ENCODE measurements around the gene CDC42BPA. TPM values are rescaled to one million over a fixed set of nuclear protein-coding genes. Genes with fewer than 3 reads are reported as not detected.

CDC42BPA gene
- total and polyA plus RNA-seq, 2 of the 13 experiments (the other 11 are each of a cell fraction or from before 2014, with no cell fraction given): 6.5 to 16.0 TPM

DNA sequence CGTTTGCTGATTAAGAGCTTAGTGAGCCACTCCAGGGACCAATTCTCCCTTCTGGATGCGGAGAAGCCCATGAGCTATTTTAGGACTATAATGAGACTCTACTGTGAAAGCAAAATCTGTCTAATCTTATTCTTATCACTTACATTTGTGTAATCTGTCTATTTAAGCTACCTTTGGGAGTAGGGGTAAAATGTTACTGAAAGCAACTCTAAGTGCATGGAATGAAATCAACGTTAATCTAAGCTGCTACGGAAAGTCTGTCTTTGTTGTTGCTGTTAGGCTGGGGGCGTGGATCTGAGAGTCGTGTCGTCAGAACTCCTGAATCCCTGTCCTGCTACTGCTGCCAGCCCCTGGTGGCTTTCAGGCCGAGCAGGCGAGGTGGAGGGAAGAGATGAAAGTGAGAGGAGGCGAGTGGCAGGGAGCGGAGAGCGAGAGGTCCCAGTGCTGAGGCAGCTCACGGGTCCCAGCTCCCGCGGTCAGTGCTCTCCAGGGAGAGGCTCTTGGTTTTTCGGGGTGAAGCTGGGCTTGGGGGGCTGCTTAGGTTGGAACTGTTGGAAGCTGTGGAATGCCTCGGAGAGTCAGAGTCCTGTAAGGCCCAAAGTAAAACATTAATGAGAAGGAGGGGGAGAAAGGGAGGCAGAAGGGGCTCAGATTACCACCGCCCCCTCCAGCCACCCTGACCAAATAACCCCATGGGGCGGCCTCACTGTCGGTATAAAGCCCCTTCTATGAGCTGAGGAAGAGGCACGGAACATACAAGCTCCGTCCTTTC lies 324.3 kb downstream of the CDC42BPA start (continued):
- TF ChIP-seq, protein P1, sequence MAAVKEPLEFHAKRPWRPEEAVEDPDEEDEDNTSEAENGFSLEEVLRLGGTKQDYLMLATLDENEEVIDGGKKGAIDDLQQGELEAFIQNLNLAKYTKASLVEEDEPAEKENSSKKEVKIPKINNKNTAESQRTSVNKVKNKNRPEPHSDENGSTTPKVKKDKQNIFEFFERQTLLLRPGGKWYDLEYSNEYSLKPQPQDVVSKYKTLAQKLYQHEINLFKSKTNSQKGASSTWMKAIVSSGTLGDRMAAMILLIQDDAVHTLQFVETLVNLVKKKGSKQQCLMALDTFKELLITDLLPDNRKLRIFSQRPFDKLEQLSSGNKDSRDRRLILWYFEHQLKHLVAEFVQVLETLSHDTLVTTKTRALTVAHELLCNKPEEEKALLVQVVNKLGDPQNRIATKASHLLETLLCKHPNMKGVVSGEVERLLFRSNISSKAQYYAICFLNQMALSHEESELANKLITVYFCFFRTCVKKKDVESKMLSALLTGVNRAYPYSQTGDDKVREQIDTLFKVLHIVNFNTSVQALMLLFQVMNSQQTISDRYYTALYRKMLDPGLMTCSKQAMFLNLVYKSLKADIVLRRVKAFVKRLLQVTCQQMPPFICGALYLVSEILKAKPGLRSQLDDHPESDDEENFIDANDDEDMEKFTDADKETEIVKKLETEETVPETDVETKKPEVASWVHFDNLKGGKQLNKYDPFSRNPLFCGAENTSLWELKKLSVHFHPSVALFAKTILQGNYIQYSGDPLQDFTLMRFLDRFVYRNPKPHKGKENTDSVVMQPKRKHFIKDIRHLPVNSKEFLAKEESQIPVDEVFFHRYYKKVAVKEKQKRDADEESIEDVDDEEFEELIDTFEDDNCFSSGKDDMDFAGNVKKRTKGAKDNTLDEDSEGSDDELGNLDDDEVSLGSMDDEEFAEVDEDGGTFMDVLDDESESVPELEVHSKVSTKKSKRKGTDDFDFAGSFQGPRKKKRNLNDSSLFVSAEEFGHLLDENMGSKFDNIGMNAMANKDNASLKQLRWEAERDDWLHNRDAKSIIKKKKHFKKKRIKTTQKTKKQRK (IDR thresholded peaks at IDR 0.05; ENCODE audit: low read length): no peak
- no peak for TF ChIP-seq ATAD3A (CRISPR knock-in tag; IDR thresholded peaks at IDR 0.05)
- TF ChIP-seq PRMT3 (CRISPR knock-in tag; IDR thresholded peaks at IDR 0.05; ENCODE audit: borderline replicate concordance, low read depth): no peak
- no peak for TF ChIP-seq NFYB (CRISPR knock-in tag; IDR thresholded peaks at IDR 0.05)
- TF ChIP-seq KMT2B (CRISPR knock-in tag; IDR thresholded peaks at IDR 0.05): 0 out of 2 replicates have a peak, but pooled peaks have one; percentile 13
- no peak for TF ChIP-seq MEIS2 (CRISPR knock-in tag; IDR thresholded peaks at IDR 0.05)
- TF ChIP-seq, protein P2, sequence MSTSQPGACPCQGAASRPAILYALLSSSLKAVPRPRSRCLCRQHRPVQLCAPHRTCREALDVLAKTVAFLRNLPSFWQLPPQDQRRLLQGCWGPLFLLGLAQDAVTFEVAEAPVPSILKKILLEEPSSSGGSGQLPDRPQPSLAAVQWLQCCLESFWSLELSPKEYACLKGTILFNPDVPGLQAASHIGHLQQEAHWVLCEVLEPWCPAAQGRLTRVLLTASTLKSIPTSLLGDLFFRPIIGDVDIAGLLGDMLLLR (CRISPR knock-in tag; IDR thresholded peaks at IDR 0.05): no peak
- TF ChIP-seq ASH2L (IDR thresholded peaks at IDR 0.05; ENCODE audit: insufficient read length, low read depth, low read length): peak; percentile 67
- no peak for TF ChIP-seq MED13 (CRISPR knock-in tag; IDR thresholded peaks at IDR 0.05)
- no peak for TF ChIP-seq FOSL1 (CRISPR knock-in tag; IDR thresholded peaks at IDR 0.05; ENCODE audit: borderline replicate concordance)
- no peak for TF ChIP-seq ZNF83 (CRISPR knock-in tag; IDR thresholded peaks at IDR 0.05; ENCODE audit: borderline replicate concordance)
- no peak for TF ChIP-seq ZNF563 (CRISPR knock-in tag; IDR thresholded peaks at IDR 0.05)
- TF ChIP-seq ETV5 (CRISPR knock-in tag; IDR thresholded peaks at IDR 0.05; ENCODE audit: borderline replicate concordance): no peak
- no peak for TF ChIP-seq CBX2 (IDR thresholded peaks at IDR 0.05; ENCODE audit: low read depth, low read length)
- no peak for TF ChIP-seq CBX2 (CRISPR knock-in tag; IDR thresholded peaks at IDR 0.05; ENCODE audit: low read depth)
- TF ChIP-seq DNMT1 (CRISPR knock-in tag; IDR thresholded peaks at IDR 0.05): no peak
- no peak for TF ChIP-seq ZBTB7A (CRISPR knock-in tag; IDR thresholded peaks at IDR 0.05)
- TF ChIP-seq, protein P3, sequence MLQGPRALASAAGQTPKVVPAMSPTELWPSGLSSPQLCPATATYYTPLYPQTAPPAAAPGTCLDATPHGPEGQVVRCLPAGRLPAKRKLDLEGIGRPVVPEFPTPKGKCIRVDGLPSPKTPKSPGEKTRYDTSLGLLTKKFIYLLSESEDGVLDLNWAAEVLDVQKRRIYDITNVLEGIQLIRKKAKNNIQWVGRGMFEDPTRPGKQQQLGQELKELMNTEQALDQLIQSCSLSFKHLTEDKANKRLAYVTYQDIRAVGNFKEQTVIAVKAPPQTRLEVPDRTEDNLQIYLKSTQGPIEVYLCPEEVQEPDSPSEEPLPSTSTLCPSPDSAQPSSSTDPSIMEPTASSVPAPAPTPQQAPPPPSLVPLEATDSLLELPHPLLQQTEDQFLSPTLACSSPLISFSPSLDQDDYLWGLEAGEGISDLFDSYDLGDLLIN (CRISPR knock-in tag; IDR thresholded peaks at IDR 0.05; ENCODE audit: borderline replicate concordance): no peak
- TF ChIP-seq ZNF383 (CRISPR knock-in tag; IDR thresholded peaks at IDR 0.05; ENCODE audit: borderline replicate concordance): no peak
- TF ChIP-seq, protein P4, sequence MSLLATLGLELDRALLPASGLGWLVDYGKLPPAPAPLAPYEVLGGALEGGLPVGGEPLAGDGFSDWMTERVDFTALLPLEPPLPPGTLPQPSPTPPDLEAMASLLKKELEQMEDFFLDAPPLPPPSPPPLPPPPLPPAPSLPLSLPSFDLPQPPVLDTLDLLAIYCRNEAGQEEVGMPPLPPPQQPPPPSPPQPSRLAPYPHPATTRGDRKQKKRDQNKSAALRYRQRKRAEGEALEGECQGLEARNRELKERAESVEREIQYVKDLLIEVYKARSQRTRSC (CRISPR knock-in tag; IDR thresholded peaks at IDR 0.05; ENCODE audit: low read depth): no peak
- TF ChIP-seq XRCC5 (optimal IDR thresholded peaks at IDR 0.05; ENCODE audit: low read length): peak; percentile 68
- no peak for TF ChIP-seq SOX6 (IDR thresholded peaks at IDR 0.05)
- peak; percentile 18; the same call in 1 of the 2 replicates for TF ChIP-seq SOX6 (CRISPR knock-in tag; IDR thresholded peaks at IDR 0.05)
- no peak for TF ChIP-seq ZNF24 (IDR thresholded peaks at IDR 0.05)
- peak; percentile 21; the same call in 1 of the 2 replicates for TF ChIP-seq BORCS8-MEF2B (CRISPR knock-in tag; IDR thresholded peaks at IDR 0.05)
- TF ChIP-seq PHF21A (CRISPR knock-in tag; IDR thresholded peaks at IDR 0.05): peak; percentile 43
- TF ChIP-seq SOX5 (CRISPR knock-in tag; IDR thresholded peaks at IDR 0.05; ENCODE audit: borderline replicate concordance): no peak
